Nephron progenitor cell (in vitro differentiated cells): ENCODE results near the gene HDAC5.
A peak's percentile ranks its signal among the peaks of the same experiment; 100 is the strongest.

Experiments used
- DNase-seq: peaks from one replicate; pipeline ENCODE4 v3.0.0; 2021
- H3K27ac Mint-ChIP-seq: 2 replicates; pipeline ENCODE4 v1.8.0; 2021; ENCODE audit warnings: mild to moderate bottlenecking, moderate library complexity, mixed read lengths
- H3K27me3 Mint-ChIP-seq: 2 replicates; pipeline ENCODE4 v1.8.0; 2021; ENCODE audit warnings: mild to moderate bottlenecking, low read depth, mixed read lengths; ENCODE audit not compliant: poor library complexity
- H3K36me3 Mint-ChIP-seq: 2 replicates; pipeline ENCODE4 v1.8.0; 2021; ENCODE audit warnings: low read depth, mixed read lengths
- H3K4me1 Mint-ChIP-seq: 2 replicates; pipeline ENCODE4 v1.8.0; 2021; ENCODE audit warnings: mixed read lengths
- H3K4me3 Mint-ChIP-seq: 2 replicates; pipeline ENCODE4 v1.8.0; 2021; ENCODE audit warnings: mild to moderate bottlenecking, moderate library complexity, mixed read lengths
- H3K9me3 Mint-ChIP-seq: 2 replicates; pipeline ENCODE4 v1.8.0; 2021; ENCODE audit warnings: mild to moderate bottlenecking, moderate library complexity, mixed read lengths
- CTCF ChIP-seq: fragments of 200-600 bp; sonication (generic); IDR thresholded peaks from 2 replicates; pipeline ENCODE4 v1.5.0; 2021; ENCODE audit warnings: antibody characterized with exemption

The HDAC5 gene

GRCh38 chr17:44066204-44066930 is 57.1 kb downstream of the HDAC5 start, which contains the start of gene LSM12:
LSM12 (minus strand) TSS chr17:44066671; CDS start chr17:44066587, 84 bp downstream.
- H3K27ac Mint-ChIP-seq = peak within 1 kb of the TSS; percentile 98
- H3K27me3 Mint-ChIP-seq = no peaks in the 10 kb centered on the region
- H3K9me3 Mint-ChIP-seq = no peaks in the 10 kb centered on the region
- peak within 1 kb of the TSS; percentile 97 for H3K4me3 Mint-ChIP-seq
- DNase-seq = peak; percentile 94
- TF ChIP-seq CTCF = no peak
- H3K36me3 Mint-ChIP-seq = peaks cover 31% of the 10 kb centered on the region
- H3K4me1 Mint-ChIP-seq = peaks cover 53% of the 10 kb centered on the region

GRCh38 chr17:44065668-44066203 is 57.7 kb downstream of the HDAC5 start:
- Mint-ChIP-seq H3K4me1 (peaks cover 48% of the 10 kb centered on the region), H3K27ac (peak overlapping the region; percentile 98), H3K36me3 (peaks cover 36% of the 10 kb centered on the region), H3K9me3 (no peaks in the 10 kb centered on the region), H3K27me3 (no peaks in the 10 kb centered on the region), H3K4me3 (peak overlapping the region; percentile 97)
- no peak for DNase-seq
- no peak for TF ChIP-seq CTCF

GRCh38 chr17:44063704-44064639 is 59.5 kb downstream of the HDAC5 start:
- TF ChIP-seq CTCF = no peak

GRCh38 chr17:44062871-44063270 is 60.6 kb downstream of the HDAC5 start:
- Mint-ChIP-seq H3K27me3 (peaks cover 3% of the 10 kb centered on the region), H3K4me3 (no peak overlapping the region), H3K36me3 (peaks cover 64% of the 10 kb centered on the region), H3K27ac (peak overlapping the region; percentile 85), H3K4me1 (peaks cover 34% of the 10 kb centered on the region), H3K9me3 (no peaks in the 10 kb centered on the region)
- no peak for TF ChIP-seq CTCF
- DNase-seq = no peak

More at GRCh38 chr17:44063704-44064639, 59.5 kb downstream of the HDAC5 start:
- Mint-ChIP-seq H3K4me3 (peak overlapping the region; percentile 59), H3K4me1 (peaks cover 39% of the 10 kb centered on the region), H3K36me3 (peaks cover 53% of the 10 kb centered on the region), H3K27me3 (no peaks in the 10 kb centered on the region), H3K9me3 (no peaks in the 10 kb centered on the region), H3K27ac (peak overlapping the region; percentile 85)
- no peak for DNase-seq

GRCh38 chr17:44061446-44061845 is 62.0 kb downstream of the HDAC5 start:
- H3K36me3 Mint-ChIP-seq = peaks cover 71% of the 10 kb centered on the region
- no peak for TF ChIP-seq CTCF
- H3K4me3 Mint-ChIP-seq = no peak overlapping the region
- H3K9me3 Mint-ChIP-seq = no peaks in the 10 kb centered on the region
- H3K27me3 Mint-ChIP-seq = peaks cover 3% of the 10 kb centered on the region
- H3K4me1 Mint-ChIP-seq = peaks cover 24% of the 10 kb centered on the region
- H3K27ac Mint-ChIP-seq = no peak overlapping the region
- DNase-seq = no peak
